ENCODE data around the gene PGLYRP4.
"Not testable (repeated sequence)": the region's sequence is repeated elsewhere in the genome, so short reads cannot be mapped to it uniquely, and the experiment has no call there.

Gene PGLYRP4

GRCh38 chr1:153337980-153338853 is 10.4 kb downstream of the PGLYRP4 start:
- no peak for DNase-seq (ENCODE audit: low read depth)

- no peak for DNase-seq (ENCODE audit: low read depth)
These were observed 12.0 kb downstream of the PGLYRP4 start for GRCh38 chr1:153336650-153337049.

GRCh38 chr1:153333902-153334301 is 14.7 kb downstream of the PGLYRP4 start:
- no peak for DNase-seq (ENCODE audit: low read depth)

GRCh38 chr1:153324912-153325311 is 23.7 kb downstream of the PGLYRP4 start:
- DNase-seq (ENCODE audit: low read depth) = no peak

- no peak for DNase-seq (ENCODE audit: low read depth)
These were observed 26.1 kb downstream of the PGLYRP4 start for GRCh38 chr1:153322568-153322967.

- DNase-seq (ENCODE audit: low read depth) = not testable (repeated sequence)
These were observed 30.5 kb downstream of the PGLYRP4 start for GRCh38 chr1:153318145-153318544.

GRCh38 chr1:153316013-153316412 is 32.6 kb downstream of the PGLYRP4 start:
- not testable (repeated sequence) for DNase-seq (ENCODE audit: low read depth)

- not testable (repeated sequence) for DNase-seq (ENCODE audit: low read depth)
These were observed 34.3 kb downstream of the PGLYRP4 start for GRCh38 chr1:153314388-153314787.

- DNase-seq (ENCODE audit: low read depth) = no peak
These were observed 35.4 kb downstream of the PGLYRP4 start for GRCh38 chr1:153313288-153313687.

- DNase-seq (ENCODE audit: low read depth) = no peak
These were observed 36.0 kb downstream of the PGLYRP4 start, which contains the start of gene PGLYRP3 for GRCh38 chr1:153312570-153313186. Gene PGLYRP3, minus strand, starts transcription at chr1:153312952. Its CDS starts 2,287 bp downstream, at chr1:153310665.

- DNase-seq (ENCODE audit: low read depth) = no peak
These were observed 38.1 kb downstream of the PGLYRP4 start for GRCh38 chr1:153310526-153310925.

GRCh38 chr1:153309441-153309840 is 39.2 kb downstream of the PGLYRP4 start:
- no peak for DNase-seq (ENCODE audit: low read depth)

- no peak for DNase-seq (ENCODE audit: low read depth)
These were observed 40.1 kb downstream of the PGLYRP4 start for GRCh38 chr1:153308540-153308939.

GRCh38 chr1:153307221-153307600 is 41.4 kb downstream of the PGLYRP4 start:
- DNase-seq (ENCODE audit: low read depth) = no peak

GRCh38 chr1:153306303-153307220 is 42.1 kb downstream of the PGLYRP4 start:
- no peak for DNase-seq (ENCODE audit: low read depth)

- DNase-seq (ENCODE audit: low read depth) = no peak
These were observed 43.0 kb downstream of the PGLYRP4 start for GRCh38 chr1:153305682-153306081.

GRCh38 chr1:153302308-153302707 is 46.3 kb downstream of the PGLYRP4 start:
- no peak for DNase-seq (ENCODE audit: low read depth)

GRCh38 chr1:153293851-153294250 is 54.8 kb downstream of the PGLYRP4 start:
- no peak for DNase-seq (ENCODE audit: low read depth)

- no peak for DNase-seq (ENCODE audit: low read depth)
These were observed 55.2 kb downstream of the PGLYRP4 start for GRCh38 chr1:153293480-153293775.

GRCh38 chr1:153292740-153293479 is 55.7 kb downstream of the PGLYRP4 start:
- no peak for DNase-seq (ENCODE audit: low read depth)

- no peak for DNase-seq (ENCODE audit: low read depth)
These were observed 56.5 kb downstream of the PGLYRP4 start for GRCh38 chr1:153292185-153292584.

GRCh38 chr1:153291514-153291913 is 57.1 kb downstream of the PGLYRP4 start:
- no peak for DNase-seq (ENCODE audit: low read depth)
